HG03159 (cell line): ENCODE results near the gene CEP112.

Experiments used
- ATAC-seq: cut with Tn5 transposase; IDR thresholded peaks from one replicate; pipeline ENCODE4 v1.9.1; 2021; ENCODE audit warnings: mild to moderate bottlenecking, moderate library complexity; ENCODE audit not compliant: unreplicated experiment

CEP112 gene

GRCh38 chr17:65998675-65999074, 193.3 kb downstream of the CEP112 start:
- no peak for ATAC-seq

- no peak for ATAC-seq
These were observed 197.3 kb downstream of the CEP112 start for GRCh38 chr17:65994679-65995078.

GRCh38 chr17:65994114-65994513, 197.8 kb downstream of the CEP112 start:
- no peak for ATAC-seq

- no peak for ATAC-seq
These were observed 201.3 kb downstream of the CEP112 start for GRCh38 chr17:65990593-65990992.

GRCh38 chr17:65988451-65988850, 203.5 kb downstream of the CEP112 start:
- no peak for ATAC-seq

- ATAC-seq, result no peak
These were observed 203.9 kb downstream of the CEP112 start for GRCh38 chr17:65987988-65988387.

- ATAC-seq, result no peak
These were observed 206.4 kb downstream of the CEP112 start for GRCh38 chr17:65985571-65985970.

- ATAC-seq, result no peak
These were observed 207.6 kb downstream of the CEP112 start for GRCh38 chr17:65984299-65984698.

- ATAC-seq, result no peak
These were observed 213.1 kb downstream of the CEP112 start for GRCh38 chr17:65978871-65979270.

- ATAC-seq, result no peak
These were observed 214.9 kb downstream of the CEP112 start for GRCh38 chr17:65977041-65977440.

GRCh38 chr17:65975878-65976277, 216.1 kb downstream of the CEP112 start:
- no peak for ATAC-seq

- ATAC-seq, result no peak
These were observed 218.7 kb downstream of the CEP112 start for GRCh38 chr17:65973237-65973636.

- no peak for ATAC-seq
These were observed 224.6 kb downstream of the CEP112 start for GRCh38 chr17:65967372-65967771.

GRCh38 chr17:65966072-65966695, 225.7 kb downstream of the CEP112 start:
- ATAC-seq, result no peak

GRCh38 chr17:65963179-65963578, 228.8 kb downstream of the CEP112 start:
- ATAC-seq, result no peak

- ATAC-seq, result no peak
These were observed 232.3 kb downstream of the CEP112 start for GRCh38 chr17:65959630-65960029.

GRCh38 chr17:65956814-65957213, 235.1 kb downstream of the CEP112 start:
- no peak for ATAC-seq

- no peak for ATAC-seq
These were observed 237.8 kb downstream of the CEP112 start for GRCh38 chr17:65954148-65954449.

- ATAC-seq, result no peak
These were observed 238.4 kb downstream of the CEP112 start for GRCh38 chr17:65953316-65954147.

- no peak for ATAC-seq
These were observed 239.3 kb downstream of the CEP112 start for GRCh38 chr17:65952586-65952985.

GRCh38 chr17:65952015-65952414, 239.9 kb downstream of the CEP112 start:
- ATAC-seq, result no peak

GRCh38 chr17:65947831-65948230, 244.1 kb downstream of the CEP112 start:
- no peak for ATAC-seq

GRCh38 chr17:65942592-65942991, 249.3 kb downstream of the CEP112 start:
- no peak for ATAC-seq
